ENCODE data around the gene ADIG. TPM values are rescaled to one million over a fixed set of nuclear protein-coding genes. Genes with fewer than 3 reads are reported as not detected.

ADIG gene
- total RNA-seq, 2 experiments from 2014 or later: not detected

DNA sequence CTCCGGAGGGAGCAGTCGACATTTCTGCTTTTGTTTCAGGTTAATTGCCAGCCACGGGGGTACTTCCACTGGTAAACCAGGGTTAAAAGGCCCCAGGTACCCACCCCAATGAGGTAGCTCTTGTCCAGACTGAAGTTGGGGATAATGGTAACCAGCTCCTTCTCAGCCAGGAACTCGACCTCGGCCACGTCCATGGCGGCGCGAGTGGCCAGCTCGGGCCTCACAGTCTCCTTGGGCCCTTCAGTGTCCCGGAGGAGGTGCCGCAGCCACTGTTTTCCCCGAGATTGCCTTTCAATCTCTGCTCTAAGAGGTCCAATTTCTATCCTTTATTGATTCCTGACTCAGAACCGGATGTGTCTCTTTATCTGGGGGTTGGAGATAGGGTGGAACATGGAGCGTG lies 34.3 kb downstream of the ADIG start:
- H3K27me3 Mint-ChIP-seq: peaks cover 61% of the 10 kb centered on the region
- Histone ChIP-seq H3K36me3 (ENCODE audit: insufficient read depth, low read length) (no peaks in the 10 kb centered on the region), H3K27ac (ENCODE audit: low read depth in 1 of 2, low read length in 2 of 2) (no peak overlapping the region), H3K9me3 (ENCODE audit: control insufficient read depth in 1 of 2, insufficient read depth in 1 of 2, low read length in 2 of 2) (peaks cover 0 to 8% of the 10 kb centered on the region in 2 experiments), H3K4me1 (ENCODE audit: insufficient read depth, low read length) (no peaks in the 10 kb centered on the region), H3K4me3 (ENCODE audit: low read length) (no peak overlapping the region), H3K27me3 (ENCODE audit: control insufficient read depth in 1 of 2, insufficient read depth in 2 of 2, low read length in 2 of 2) (peaks cover 5 to 11% of the 10 kb centered on the region in 2 experiments)
- H3K9me3 Mint-ChIP-seq: no peaks in the 10 kb centered on the region
- H3K4me1 Mint-ChIP-seq (ENCODE audit: low read depth): no peaks in the 10 kb centered on the region
- ATAC-seq (ENCODE audit: poor library complexity) (no peak), DNase-seq (no peak)
- ChIA-PET CTCF (no interaction called here), POLR2A (no interaction called here)
- no peak overlapping the region for H3K4me3 Mint-ChIP-seq
- H3K36me3 Mint-ChIP-seq (ENCODE audit: low read depth): no peaks in the 10 kb centered on the region
- TF ChIP-seq, protein P1, sequence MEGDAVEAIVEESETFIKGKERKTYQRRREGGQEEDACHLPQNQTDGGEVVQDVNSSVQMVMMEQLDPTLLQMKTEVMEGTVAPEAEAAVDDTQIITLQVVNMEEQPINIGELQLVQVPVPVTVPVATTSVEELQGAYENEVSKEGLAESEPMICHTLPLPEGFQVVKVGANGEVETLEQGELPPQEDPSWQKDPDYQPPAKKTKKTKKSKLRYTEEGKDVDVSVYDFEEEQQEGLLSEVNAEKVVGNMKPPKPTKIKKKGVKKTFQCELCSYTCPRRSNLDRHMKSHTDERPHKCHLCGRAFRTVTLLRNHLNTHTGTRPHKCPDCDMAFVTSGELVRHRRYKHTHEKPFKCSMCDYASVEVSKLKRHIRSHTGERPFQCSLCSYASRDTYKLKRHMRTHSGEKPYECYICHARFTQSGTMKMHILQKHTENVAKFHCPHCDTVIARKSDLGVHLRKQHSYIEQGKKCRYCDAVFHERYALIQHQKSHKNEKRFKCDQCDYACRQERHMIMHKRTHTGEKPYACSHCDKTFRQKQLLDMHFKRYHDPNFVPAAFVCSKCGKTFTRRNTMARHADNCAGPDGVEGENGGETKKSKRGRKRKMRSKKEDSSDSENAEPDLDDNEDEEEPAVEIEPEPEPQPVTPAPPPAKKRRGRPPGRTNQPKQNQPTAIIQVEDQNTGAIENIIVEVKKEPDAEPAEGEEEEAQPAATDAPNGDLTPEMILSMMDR (IDR thresholded peaks at IDR 0.05): no peak
- H3K27ac Mint-ChIP-seq: no peak overlapping the region
- intact Hi-C loops (cut with DNase I, micrococcal nuclease): no loop called here

- DNase-seq: no peak
- H3K9me3 Mint-ChIP-seq: no peaks in the 10 kb centered on the region
- TF ChIP-seq, protein P1 (IDR thresholded peaks at IDR 0.05): no peak
- no peak overlapping the region for H3K4me3 Mint-ChIP-seq
- intact Hi-C loops (cut with DNase I, micrococcal nuclease): no loop called here
- Histone ChIP-seq H3K4me3 (ENCODE audit: low read length) (no peak overlapping the region), H3K27ac (ENCODE audit: low read depth in 1 of 2, low read length in 2 of 2) (no peak overlapping the region), H3K4me1 (ENCODE audit: insufficient read depth, low read length) (no peaks in the 10 kb centered on the region), H3K9me3 (ENCODE audit: control insufficient read depth in 1 of 2, insufficient read depth in 1 of 2, low read length in 2 of 2) (peaks cover 0 to 8% of the 10 kb centered on the region in 2 experiments), H3K36me3 (ENCODE audit: insufficient read depth, low read length) (no peaks in the 10 kb centered on the region), H3K27me3 (ENCODE audit: control insufficient read depth in 1 of 2, insufficient read depth in 2 of 2, low read length in 2 of 2) (peaks cover 5 to 14% of the 10 kb centered on the region in 2 experiments)
- ATAC-seq (ENCODE audit: poor library complexity): no peak
- H3K4me1 Mint-ChIP-seq (ENCODE audit: low read depth): no peaks in the 10 kb centered on the region
- peaks cover 56% of the 10 kb centered on the region for H3K27me3 Mint-ChIP-seq
- POLR2A ChIA-PET: no interaction called here
- no peak overlapping the region for H3K27ac Mint-ChIP-seq
- CTCF ChIA-PET: no interaction called here
- no peaks in the 10 kb centered on the region for H3K36me3 Mint-ChIP-seq (ENCODE audit: low read depth)
These were observed 35.5 kb downstream of the ADIG start for GRCh38 chr20:38616457-38616856.

- H3K4me3 ChIP-seq (ENCODE audit: low read length): no peak overlapping the region
- H3K4me1 ChIP-seq (ENCODE audit: insufficient read depth, low read length): no peaks in the 10 kb centered on the region
- no peaks in the 10 kb centered on the region for H3K9me3 Mint-ChIP-seq
- ChIA-PET CTCF (no interaction called here), POLR2A (no interaction called here)
- intact Hi-C loops (cut with DNase I, micrococcal nuclease): no loop called here
- DNase-seq (no peak), ATAC-seq (ENCODE audit: poor library complexity) (no peak)
- no peak overlapping the region for H3K27ac ChIP-seq (ENCODE audit: low read depth in 1 of 2, low read length in 2 of 2)
- H3K36me3 Mint-ChIP-seq (ENCODE audit: low read depth): no peaks in the 10 kb centered on the region
- H3K27me3 ChIP-seq (ENCODE audit: control insufficient read depth in 1 of 2, insufficient read depth in 2 of 2, low read length in 2 of 2): peaks cover 5 to 16% of the 10 kb centered on the region in 2 experiments
- H3K4me1 Mint-ChIP-seq (ENCODE audit: low read depth): no peaks in the 10 kb centered on the region
- peaks cover 0 to 8% of the 10 kb centered on the region in 2 experiments for H3K9me3 ChIP-seq (ENCODE audit: control insufficient read depth in 1 of 2, insufficient read depth in 1 of 2, low read length in 2 of 2)
- TF ChIP-seq, protein P1 (IDR thresholded peaks at IDR 0.05): no peak
- H3K4me3 Mint-ChIP-seq: no peak overlapping the region
- no peak overlapping the region for H3K27ac Mint-ChIP-seq
- H3K27me3 Mint-ChIP-seq: peaks cover 56% of the 10 kb centered on the region
- H3K36me3 ChIP-seq (ENCODE audit: insufficient read depth, low read length): no peaks in the 10 kb centered on the region
These were observed 36.2 kb downstream of the ADIG start for GRCh38 chr20:38617011-38617829.

Data from CD4-positive, alpha-beta T cell (primary cell).